ENCODE measurements around the gene MGMT.

MGMT gene

GRCh38 chr10:129494740-129495139 is 27.7 kb downstream of the MGMT start:
- no peak for DNase-seq (ENCODE audit: low read depth in 2 of 3, low spot score in 1 of 3)

- DNase-seq (ENCODE audit: low read depth in 2 of 3, low spot score in 1 of 3), result no peak
Measured at GRCh38 chr10:129495256-129495655, 28.2 kb downstream of the MGMT start.

GRCh38 chr10:129495698-129496097 is 28.7 kb downstream of the MGMT start:
- DNase-seq (ENCODE audit: low read depth in 2 of 3, low spot score in 1 of 3), result no peak

GRCh38 chr10:129497013-129497412 is 30.0 kb downstream of the MGMT start:
- no peak for DNase-seq (ENCODE audit: low read depth in 2 of 3, low spot score in 1 of 3)

GRCh38 chr10:129498680-129499079 is 31.6 kb downstream of the MGMT start:
- DNase-seq (ENCODE audit: low read depth in 2 of 3, low spot score in 1 of 3), result no peak

- no peak for DNase-seq (ENCODE audit: low read depth in 2 of 3, low spot score in 1 of 3)
Measured at GRCh38 chr10:129500617-129501339, 33.7 kb downstream of the MGMT start.

- no peak for DNase-seq (ENCODE audit: low read depth in 2 of 3, low spot score in 1 of 3)
Measured at GRCh38 chr10:129501652-129502436, 34.8 kb downstream of the MGMT start.

DNA sequence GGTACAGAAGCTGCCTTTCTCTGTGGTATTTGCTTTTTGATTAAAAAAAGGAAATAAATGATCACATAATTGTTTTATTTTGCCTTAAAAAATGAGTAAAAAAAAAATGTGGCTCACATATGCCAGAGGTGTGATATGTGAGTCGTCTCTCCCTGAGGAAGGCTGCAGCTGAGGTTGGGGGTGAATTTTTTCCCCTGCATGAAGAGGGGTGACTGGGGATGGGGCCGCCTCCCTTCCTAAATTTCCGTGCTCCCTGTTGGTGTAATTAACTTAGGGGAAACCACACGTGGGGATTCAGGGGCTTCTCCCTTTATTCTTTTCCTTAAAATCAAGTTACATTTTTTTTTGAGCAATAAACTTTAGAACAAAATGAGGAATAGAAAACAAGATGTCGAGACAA is 35.4 kb downstream of the MGMT start:
- DNase-seq (ENCODE audit: low read depth in 2 of 3, low spot score in 1 of 3), result no peak

DNA sequence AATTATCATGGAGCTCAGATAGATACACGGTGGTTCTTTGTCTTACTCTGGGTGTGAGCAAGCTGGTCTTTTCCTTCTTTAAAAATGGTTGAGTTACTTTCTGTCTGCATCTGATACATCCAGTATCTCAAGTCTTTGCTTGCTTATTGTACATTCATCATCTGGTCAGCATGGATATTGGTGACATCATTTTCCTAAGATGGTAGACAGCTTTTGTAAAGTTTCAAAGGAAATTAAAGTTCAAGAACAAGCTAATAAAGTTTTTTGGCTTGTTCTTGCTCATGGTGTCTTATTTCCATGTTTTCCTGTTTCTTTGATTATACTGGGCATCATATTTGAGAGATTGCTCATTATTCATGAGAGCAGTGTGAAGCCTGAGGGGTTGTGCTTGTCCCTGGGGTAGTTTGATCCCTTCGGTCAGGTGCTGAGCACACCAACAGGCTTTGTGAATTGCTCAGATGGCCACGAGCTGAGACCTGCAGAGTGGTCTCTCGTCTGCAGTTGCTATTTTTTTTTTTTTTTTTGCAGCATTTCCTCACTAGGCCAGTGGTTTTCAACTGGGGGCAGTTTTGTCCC is 38.5 kb downstream of the MGMT start:
- DNase-seq (ENCODE audit: low read depth in 2 of 3, low spot score in 1 of 3), result no peak

GRCh38 chr10:129506101-129506797 is 39.2 kb downstream of the MGMT start:
- DNase-seq (ENCODE audit: low read depth in 2 of 3, low spot score in 1 of 3), result no peak

- DNase-seq (ENCODE audit: low read depth in 2 of 3, low spot score in 1 of 3), result no peak
Measured at GRCh38 chr10:129507216-129507889, 40.3 kb downstream of the MGMT start.

DNA sequence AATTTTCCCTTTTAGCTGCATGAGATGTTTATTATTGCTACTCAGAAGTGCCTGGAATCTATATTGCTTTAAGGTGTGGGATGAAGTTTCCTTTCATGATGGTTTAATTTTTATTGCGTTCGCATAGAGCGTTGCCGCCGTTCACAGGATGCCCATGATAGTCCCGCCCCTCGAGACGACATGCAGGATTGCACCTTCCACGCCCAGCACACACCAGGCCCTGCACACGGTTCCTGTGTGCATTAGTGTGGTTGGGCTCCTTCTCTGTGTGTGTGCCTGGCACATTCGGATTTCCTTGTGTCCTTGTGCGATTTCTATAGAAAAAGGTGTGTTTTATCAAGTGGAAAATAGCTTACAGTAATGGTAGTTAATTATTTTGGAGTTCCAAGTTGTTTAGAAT is 42.1 kb downstream of the MGMT start:
- DNase-seq (ENCODE audit: low read depth in 2 of 3, low spot score in 1 of 3), result no peak

- no peak for DNase-seq (ENCODE audit: low read depth in 2 of 3, low spot score in 1 of 3)
Measured at GRCh38 chr10:129509835-129510234, 42.8 kb downstream of the MGMT start.

GRCh38 chr10:129511086-129511485 is 44.0 kb downstream of the MGMT start:
- DNase-seq (ENCODE audit: low read depth in 2 of 3, low spot score in 1 of 3), result no peak

GRCh38 chr10:129511758-129512157 is 44.7 kb downstream of the MGMT start:
- DNase-seq (ENCODE audit: low read depth in 2 of 3, low spot score in 1 of 3), result no peak

DNA sequence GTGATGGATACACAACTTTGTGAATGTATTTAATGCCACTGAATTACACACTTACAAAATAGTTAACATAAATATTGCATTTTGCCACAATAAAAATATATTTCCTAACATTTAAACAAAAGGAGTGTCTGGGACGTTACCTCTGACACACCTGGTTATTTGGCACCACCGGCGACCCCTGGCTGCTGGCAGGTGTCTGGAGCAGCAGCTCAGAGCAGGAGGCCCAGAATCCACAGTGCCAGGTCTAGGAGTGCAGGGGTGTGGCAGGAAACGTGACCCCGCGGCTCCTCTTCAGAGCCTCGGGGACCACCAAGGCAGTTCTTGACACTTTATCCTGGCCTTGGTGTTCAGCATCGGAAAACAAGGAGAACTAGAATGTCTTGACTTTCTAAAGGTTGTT is 46.3 kb downstream of the MGMT start:
- DNase-seq (ENCODE audit: low read depth in 2 of 3, low spot score in 1 of 3), result no peak

DNA sequence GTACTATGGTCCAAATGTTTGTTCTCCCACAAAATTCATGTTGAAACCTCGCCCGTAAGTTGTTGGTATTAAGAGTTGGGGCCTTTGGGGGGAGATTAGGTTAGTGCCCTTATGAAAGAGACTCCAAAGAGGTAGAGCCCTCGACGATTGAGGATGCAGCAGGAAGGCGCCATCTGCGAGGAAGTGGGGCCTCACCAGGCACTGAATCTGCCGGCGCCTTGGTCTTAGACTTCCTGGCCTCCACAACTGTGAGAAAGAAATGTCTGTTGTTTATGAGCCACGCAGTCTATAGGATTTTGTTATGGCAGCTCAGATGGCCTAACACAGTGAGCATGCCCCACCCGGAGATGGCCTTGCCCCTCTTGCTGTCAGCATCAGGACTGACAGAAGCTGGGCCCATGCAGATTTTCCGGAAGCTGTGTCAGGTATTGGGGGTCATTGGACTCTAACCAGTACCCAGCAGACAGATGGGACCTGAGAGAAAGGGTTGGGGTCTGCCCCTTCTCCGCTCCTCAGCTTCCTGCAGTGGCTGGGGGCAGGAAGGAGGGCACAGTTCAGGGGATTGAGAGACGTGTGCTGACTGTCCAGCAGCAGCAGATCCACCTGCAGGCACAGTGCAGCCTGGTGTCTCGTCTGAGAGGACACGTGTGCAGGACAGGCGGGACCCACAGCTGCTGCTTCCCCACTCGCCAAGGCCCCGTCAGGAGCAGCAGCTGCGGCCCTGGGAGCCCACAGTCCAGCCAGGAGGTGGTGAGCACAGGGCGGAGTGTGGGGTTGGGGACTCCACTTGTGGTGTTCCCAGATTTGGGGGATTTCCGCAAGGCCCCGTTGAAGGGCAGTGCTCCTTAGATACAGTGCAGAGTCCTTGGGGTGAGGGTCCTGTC is 47.8 kb downstream of the MGMT start:
- DNase-seq (ENCODE audit: low read depth in 2 of 3, low spot score in 1 of 3), result no peak

GRCh38 chr10:129516846-129517679 is 50.0 kb downstream of the MGMT start:
- no peak for DNase-seq (ENCODE audit: low read depth in 2 of 3, low spot score in 1 of 3)

DNA sequence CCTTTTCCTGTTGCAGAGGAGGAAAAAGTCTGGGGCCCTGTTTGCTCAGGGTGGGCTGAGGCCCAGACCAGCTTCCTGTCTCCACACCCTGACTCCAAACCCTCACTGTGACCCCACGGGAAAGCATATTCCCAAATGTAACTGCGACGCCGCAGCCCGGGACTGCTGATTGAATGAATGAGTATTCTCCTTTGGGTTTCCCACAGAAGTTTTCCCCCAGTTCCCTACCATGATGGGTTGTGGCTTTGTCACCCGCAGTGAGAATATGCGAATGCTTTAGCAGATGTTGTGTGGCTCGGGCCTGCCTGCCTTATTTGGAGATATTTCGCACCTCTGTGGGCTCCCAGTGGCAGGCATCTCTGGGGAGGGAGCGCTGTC is 50.6 kb downstream of the MGMT start:
- no peak for DNase-seq (ENCODE audit: low read depth in 2 of 3, low spot score in 1 of 3)
